ENCODE results near the gene AMOT. TPM values are rescaled to one million over a fixed set of nuclear protein-coding genes. Genes with fewer than 3 reads are reported as not detected.
"Not testable (repeated sequence)": the region's sequence is repeated elsewhere in the genome, so short reads cannot be mapped to it uniquely, and the experiment has no call there.

Gene AMOT
- polyA plus RNA-seq, 1 of the 3 experiments (the other 2 are of a cell fraction), result 3.4 TPM

GRCh38 chrX:112857478-112857878 lies 16.8 kb upstream of the AMOT start:
- no peak overlapping the region for H3K27ac ChIP-seq (ENCODE audit: low read depth in 2 of 2, low read length in 1 of 2)
- no peaks in the 10 kb centered on the region for H3K79me2 ChIP-seq (ENCODE audit: insufficient read depth)
- no peaks in the 10 kb centered on the region for H3K9me2 ChIP-seq
- no peak overlapping the region for H2AFZ ChIP-seq (ENCODE audit: low read depth)
- H3F3A ChIP-seq (replicated peaks; ENCODE audit: insufficient read depth), result no peaks in the 10 kb centered on the region
- no peaks in the 10 kb centered on the region for H3K9me3 ChIP-seq
- 44% methylated on average over 5 of the region's 5 CpGs for WGBS (ENCODE audit: low lambda C conversion rate)
- no peaks in the 10 kb centered on the region for H3K4me1 ChIP-seq (ENCODE audit: control insufficient read depth in 1 of 2, insufficient read depth in 2 of 2, low read depth in 1 of 2, low read length in 1 of 2)
- ChIA-PET CTCF (interaction anchor here (0.6 kb wide), 1 partner anchor 15 kb away, joined by 3 read pairs; no protein-coding TSS in a partner anchor), POLR2A (no interaction called here)
- H3K9ac ChIP-seq, result no peak overlapping the region
- H4K20me1 ChIP-seq (ENCODE audit: insufficient read depth), result no peaks in the 10 kb centered on the region
- H3K4me2 ChIP-seq, result no peak overlapping the region
- DNase-seq, result no peak
- peaks cover 4% of the 10 kb centered on the region for H3K27me3 ChIP-seq (ENCODE audit: insufficient read depth)
- TF ChIP-seq SMC3 (IDR thresholded peaks at IDR 0.05; ENCODE audit: low read depth, low read length) (no peak), YY1 (IDR thresholded peaks at IDR 0.05; ENCODE audit: low read depth) (no peak), POLR2AphosphoS5 (IDR thresholded peaks at IDR 0.05; ENCODE audit: low read depth, low read length) (no peak), RFX5 (IDR thresholded peaks at IDR 0.05; ENCODE audit: low read length) (no peak), CTCF (IDR thresholded peaks at IDR 0.05) (no peak), ELF1 (IDR thresholded peaks at IDR 0.05) (no peak), MXI1 (IDR thresholded peaks at IDR 0.05; ENCODE audit: low read depth, low read length) (no peak), NRF1 (IDR thresholded peaks at IDR 0.05; ENCODE audit: low read depth, low read length) (no peak), RAD21 (IDR thresholded peaks at IDR 0.05; ENCODE audit: low read length) (no peak), FOSL2 (IDR thresholded peaks at IDR 0.05; ENCODE audit: borderline replicate concordance, low read depth) (no peak)
- TF ChIP-seq, protein P1, sequence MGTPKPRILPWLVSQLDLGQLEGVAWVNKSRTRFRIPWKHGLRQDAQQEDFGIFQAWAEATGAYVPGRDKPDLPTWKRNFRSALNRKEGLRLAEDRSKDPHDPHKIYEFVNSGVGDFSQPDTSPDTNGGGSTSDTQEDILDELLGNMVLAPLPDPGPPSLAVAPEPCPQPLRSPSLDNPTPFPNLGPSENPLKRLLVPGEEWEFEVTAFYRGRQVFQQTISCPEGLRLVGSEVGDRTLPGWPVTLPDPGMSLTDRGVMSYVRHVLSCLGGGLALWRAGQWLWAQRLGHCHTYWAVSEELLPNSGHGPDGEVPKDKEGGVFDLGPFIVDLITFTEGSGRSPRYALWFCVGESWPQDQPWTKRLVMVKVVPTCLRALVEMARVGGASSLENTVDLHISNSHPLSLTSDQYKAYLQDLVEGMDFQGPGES (IDR thresholded peaks at IDR 0.05; ENCODE audit: low read depth, low read length), result no peak
- no peaks in the 10 kb centered on the region for H3K36me3 ChIP-seq (replicated peaks in 1 of 2; ENCODE audit: control insufficient read depth in 1 of 2, insufficient read depth in 2 of 2, low read length in 1 of 2)
- H3K4me3 ChIP-seq (ENCODE audit: low read depth in 2 of 2, low read length in 1 of 2), result no peak overlapping the region

GRCh38 chrX:112854901-112855300 lies 14.3 kb upstream of the AMOT start:
- H3K4me3 ChIP-seq (ENCODE audit: low read depth in 2 of 2, low read length in 1 of 2); H3K27ac ChIP-seq (ENCODE audit: low read depth in 2 of 2, low read length in 1 of 2); H3K9ac ChIP-seq; H3F3A ChIP-seq (replicated peaks; ENCODE audit: insufficient read depth); H3K9me2 ChIP-seq; H3K4me1 ChIP-seq (ENCODE audit: control insufficient read depth in 1 of 2, insufficient read depth in 2 of 2, low read depth in 1 of 2, low read length in 1 of 2); H2AFZ ChIP-seq (ENCODE audit: low read depth); H3K9me3 ChIP-seq; CTCF ChIA-PET; H3K36me3 ChIP-seq (replicated peaks in 1 of 2; ENCODE audit: control insufficient read depth in 1 of 2, insufficient read depth in 2 of 2, low read length in 1 of 2); H3K4me2 ChIP-seq; H4K20me1 ChIP-seq (ENCODE audit: insufficient read depth); POLR2A ChIA-PET; DNase-seq; H3K79me2 ChIP-seq (ENCODE audit: insufficient read depth): not testable (repeated sequence)
- 40% methylated on average over 2 of the region's 26 CpGs for WGBS (ENCODE audit: low lambda C conversion rate)
- peaks cover 16% of the 10 kb centered on the region for H3K27me3 ChIP-seq (ENCODE audit: insufficient read depth)
